ENCODE results near the gene RBMS3. TPM values are rescaled to one million over a fixed set of nuclear protein-coding genes. Genes with fewer than 3 reads are reported as not detected.

The RBMS3 gene
- total RNA-seq, 1 experiment from 2014 or later: 5.9 TPM

DNA sequence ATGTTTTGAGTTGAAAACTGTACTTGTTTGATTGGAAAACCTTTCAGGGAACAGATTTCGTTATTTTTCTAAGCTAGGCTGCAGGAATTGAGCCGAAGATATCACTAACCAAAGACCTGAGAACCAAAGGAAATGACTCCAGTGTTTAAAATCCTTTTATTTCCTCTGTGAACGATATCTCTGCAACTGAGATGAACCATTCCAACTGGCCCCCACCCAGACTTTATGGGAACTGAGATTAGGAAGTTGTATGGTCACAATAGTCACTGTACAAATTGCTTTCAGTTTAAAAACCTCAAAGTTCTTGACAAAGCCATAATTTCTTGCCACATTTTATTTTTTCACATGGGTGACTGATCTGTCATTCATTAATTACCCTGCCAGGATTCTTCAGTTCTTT is 232.4 kb downstream of the RBMS3 start:
- Histone ChIP-seq H3K36me3 (ENCODE audit: insufficient read depth, low read length, poor library complexity, severe bottlenecking) (no peaks in the 10 kb centered on the region), H3K9me3 (ENCODE audit: low read depth, low read length, poor library complexity, severe bottlenecking) (no peaks in the 10 kb centered on the region), H3K4me1 (ENCODE audit: insufficient read depth, low read length, poor library complexity, severe bottlenecking) (peaks cover 34% of the 10 kb centered on the region), H3K4me3 (ENCODE audit: low read depth, low read length, poor library complexity, severe bottlenecking) (peak overlapping the region; percentile 22), H3K27ac (ENCODE audit: low read depth, low read length, poor library complexity, severe bottlenecking) (peak overlapping the region; percentile 37), H3K27me3 (replicated peaks; ENCODE audit: insufficient read depth, low read depth, low read length, poor library complexity) (no peaks in the 10 kb centered on the region)
- intact Hi-C loops (cut with micrococcal nuclease; ENCODE audit: unreplicated experiment): loop anchor here (10.0 kb wide), 1 partner anchor 168 kb away; no protein-coding TSS in a partner anchor
- peak; percentile 28 for DNase-seq (ENCODE audit: low spot score)
- ChIA-PET CTCF (no interaction called here), POLR2A (ENCODE audit: low non-redundant PET) (interaction anchor here (0.5 kb wide), 1 partner anchor 1683 kb away, joined by 5 read pairs; no protein-coding TSS in a partner anchor)
- no TSS peak for BruUV-seq (replicated peaks)
- no peak for TF ChIP-seq EZH2 (IDR thresholded peaks at IDR 0.05; ENCODE audit: borderline replicate concordance, low read depth, low read length, poor library complexity, severe bottlenecking)
- TF ChIP-seq, protein P1, sequence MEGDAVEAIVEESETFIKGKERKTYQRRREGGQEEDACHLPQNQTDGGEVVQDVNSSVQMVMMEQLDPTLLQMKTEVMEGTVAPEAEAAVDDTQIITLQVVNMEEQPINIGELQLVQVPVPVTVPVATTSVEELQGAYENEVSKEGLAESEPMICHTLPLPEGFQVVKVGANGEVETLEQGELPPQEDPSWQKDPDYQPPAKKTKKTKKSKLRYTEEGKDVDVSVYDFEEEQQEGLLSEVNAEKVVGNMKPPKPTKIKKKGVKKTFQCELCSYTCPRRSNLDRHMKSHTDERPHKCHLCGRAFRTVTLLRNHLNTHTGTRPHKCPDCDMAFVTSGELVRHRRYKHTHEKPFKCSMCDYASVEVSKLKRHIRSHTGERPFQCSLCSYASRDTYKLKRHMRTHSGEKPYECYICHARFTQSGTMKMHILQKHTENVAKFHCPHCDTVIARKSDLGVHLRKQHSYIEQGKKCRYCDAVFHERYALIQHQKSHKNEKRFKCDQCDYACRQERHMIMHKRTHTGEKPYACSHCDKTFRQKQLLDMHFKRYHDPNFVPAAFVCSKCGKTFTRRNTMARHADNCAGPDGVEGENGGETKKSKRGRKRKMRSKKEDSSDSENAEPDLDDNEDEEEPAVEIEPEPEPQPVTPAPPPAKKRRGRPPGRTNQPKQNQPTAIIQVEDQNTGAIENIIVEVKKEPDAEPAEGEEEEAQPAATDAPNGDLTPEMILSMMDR (conservative IDR thresholded peaks at IDR 0.05; ENCODE audit: low read depth, low read length): no peak

DNA sequence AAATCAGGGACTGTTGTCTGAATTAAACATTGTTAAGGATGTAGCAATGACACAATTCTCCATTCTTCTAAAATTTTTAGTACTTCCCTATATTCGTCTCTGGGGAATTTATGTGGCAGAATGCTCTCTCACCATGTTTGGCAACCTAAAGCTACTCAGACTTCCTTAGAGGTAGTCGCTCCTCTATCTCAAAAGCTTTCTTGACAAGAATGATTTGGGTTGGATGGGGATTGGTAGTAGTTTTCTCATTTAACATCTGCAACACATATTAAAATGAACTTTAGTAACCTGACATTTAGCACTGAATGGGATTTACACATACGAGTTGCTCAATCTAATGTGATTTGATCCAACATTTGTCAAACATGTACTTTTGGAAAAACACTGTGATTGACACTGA is 233.3 kb downstream of the RBMS3 start:
- H3K4me1 ChIP-seq (ENCODE audit: insufficient read depth, low read length, poor library complexity, severe bottlenecking): peaks cover 34% of the 10 kb centered on the region
- no peaks in the 10 kb centered on the region for H3K36me3 ChIP-seq (ENCODE audit: insufficient read depth, low read length, poor library complexity, severe bottlenecking)
- TF ChIP-seq, protein P1 (conservative IDR thresholded peaks at IDR 0.05; ENCODE audit: low read depth, low read length): no peak
- TF ChIP-seq EZH2 (IDR thresholded peaks at IDR 0.05; ENCODE audit: borderline replicate concordance, low read depth, low read length, poor library complexity, severe bottlenecking): no peak
- H3K4me3 ChIP-seq (ENCODE audit: low read depth, low read length, poor library complexity, severe bottlenecking): no peak overlapping the region
- POLR2A ChIA-PET (ENCODE audit: low non-redundant PET): no interaction called here
- CTCF ChIA-PET: no interaction called here
- DNase-seq (ENCODE audit: low spot score): peak; percentile 68
- peak overlapping the region; percentile 37 for H3K27ac ChIP-seq (ENCODE audit: low read depth, low read length, poor library complexity, severe bottlenecking)
- no TSS peak for BruUV-seq (replicated peaks)
- intact Hi-C loops (cut with micrococcal nuclease; ENCODE audit: unreplicated experiment): loop anchor here (10.0 kb wide), 1 partner anchor 169 kb away; no protein-coding TSS in a partner anchor
- no peaks in the 10 kb centered on the region for H3K9me3 ChIP-seq (ENCODE audit: low read depth, low read length, poor library complexity, severe bottlenecking)
- H3K27me3 ChIP-seq (replicated peaks; ENCODE audit: insufficient read depth, low read depth, low read length, poor library complexity): no peaks in the 10 kb centered on the region

DNA sequence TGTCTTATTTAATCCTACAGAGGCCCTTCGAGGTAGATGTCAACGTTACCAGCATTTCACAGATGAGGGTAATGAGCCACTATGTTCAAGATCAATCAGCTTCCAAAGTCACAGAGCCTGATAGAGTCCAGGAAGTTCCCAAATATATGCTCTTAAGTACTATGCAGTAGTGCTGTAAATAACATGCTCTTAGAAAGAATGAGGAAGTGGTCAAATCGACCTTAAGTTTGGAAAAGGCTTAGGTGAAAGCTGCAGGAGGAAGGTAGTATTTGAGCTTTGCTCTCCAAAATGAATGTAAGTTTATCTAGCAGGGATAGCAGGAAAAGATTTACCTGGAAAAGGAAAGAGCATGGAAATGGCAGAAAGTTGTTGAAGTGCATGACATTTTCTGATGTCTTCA is 234.0 kb downstream of the RBMS3 start:
- no peak for DNase-seq (ENCODE audit: low spot score)
- H3K4me3 ChIP-seq (ENCODE audit: low read depth, low read length, poor library complexity, severe bottlenecking): no peak overlapping the region
- H3K27me3 ChIP-seq (replicated peaks; ENCODE audit: insufficient read depth, low read depth, low read length, poor library complexity): no peaks in the 10 kb centered on the region
- H3K9me3 ChIP-seq (ENCODE audit: low read depth, low read length, poor library complexity, severe bottlenecking): no peaks in the 10 kb centered on the region
- peaks cover 34% of the 10 kb centered on the region for H3K4me1 ChIP-seq (ENCODE audit: insufficient read depth, low read length, poor library complexity, severe bottlenecking)
- POLR2A ChIA-PET (ENCODE audit: low non-redundant PET): no interaction called here
- TF ChIP-seq, protein P1 (conservative IDR thresholded peaks at IDR 0.05; ENCODE audit: low read depth, low read length): no peak
- no peak for TF ChIP-seq EZH2 (IDR thresholded peaks at IDR 0.05; ENCODE audit: borderline replicate concordance, low read depth, low read length, poor library complexity, severe bottlenecking)
- no peak overlapping the region for H3K27ac ChIP-seq (ENCODE audit: low read depth, low read length, poor library complexity, severe bottlenecking)
- CTCF ChIA-PET: no interaction called here
- no peaks in the 10 kb centered on the region for H3K36me3 ChIP-seq (ENCODE audit: insufficient read depth, low read length, poor library complexity, severe bottlenecking)
- no TSS peak for BruUV-seq (replicated peaks)
- intact Hi-C loops (cut with micrococcal nuclease; ENCODE audit: unreplicated experiment): loop anchor here (10.0 kb wide), 1 partner anchor 170 kb away; no protein-coding TSS in a partner anchor

Data from A673 (cell line).